ENCODE results near the gene TMC3.

TMC3 gene

GRCh38 chr15:81341351-81341750 lies 32.7 kb downstream of the TMC3 start:
- H3K9me3 ChIP-seq (ENCODE audit: insufficient read depth, low read depth, low read length), result no peaks in the 10 kb centered on the region
- 97% methylated on average over 4 of the region's 4 CpGs for WGBS

DNA sequence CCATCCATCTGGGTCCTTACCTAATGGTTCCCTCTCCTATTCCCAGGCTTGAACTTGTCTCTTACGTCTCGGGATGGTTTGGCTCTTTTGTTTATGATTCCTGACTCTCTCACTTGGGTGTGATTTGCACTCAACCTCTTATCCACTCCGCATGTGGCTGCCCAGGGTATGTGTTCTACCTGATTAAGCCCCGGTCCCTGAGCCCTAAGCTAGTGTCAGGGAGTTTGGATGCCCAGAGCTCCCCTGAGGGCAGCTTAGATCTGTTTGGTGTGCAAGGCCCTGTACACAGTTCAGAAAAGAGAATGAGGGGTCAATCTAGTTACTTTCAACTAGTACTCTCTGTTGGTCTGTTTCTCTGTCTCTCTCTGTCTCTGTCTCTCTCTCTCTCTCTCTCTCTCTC lies 34.2 kb downstream of the TMC3 start:
- 79% methylated on average over 4 of the region's 4 CpGs for WGBS
- Histone ChIP-seq H3K27me3 (ENCODE audit: insufficient read depth, low read length) (no peaks in the 10 kb centered on the region), H3K9me3 (ENCODE audit: insufficient read depth, low read depth, low read length) (no peaks in the 10 kb centered on the region), H3K4me1 (ENCODE audit: insufficient read depth, low read length) (no peaks in the 10 kb centered on the region), H3K4me3 (ENCODE audit: low read length) (no peak overlapping the region), H3K9ac (ENCODE audit: low read depth, low read length) (no peak overlapping the region), H3K36me3 (ENCODE audit: insufficient read depth, low read length) (no peaks in the 10 kb centered on the region), H3K27ac (ENCODE audit: low read depth, low read length) (no peak overlapping the region)

More at GRCh38 chr15:81341351-81341750, 32.7 kb downstream of the TMC3 start:
- no peaks in the 10 kb centered on the region for H3K4me1 ChIP-seq (ENCODE audit: insufficient read depth, low read length)
- H3K27ac ChIP-seq (ENCODE audit: low read depth, low read length), result no peak overlapping the region
- H3K36me3 ChIP-seq (ENCODE audit: insufficient read depth, low read length), result no peaks in the 10 kb centered on the region
- no peak overlapping the region for H3K4me3 ChIP-seq (ENCODE audit: low read length)
- H3K27me3 ChIP-seq (ENCODE audit: insufficient read depth, low read length), result no peaks in the 10 kb centered on the region
- H3K9ac ChIP-seq (ENCODE audit: low read depth, low read length), result no peak overlapping the region

GRCh38 chr15:81339321-81339720 lies 34.7 kb downstream of the TMC3 start:
- 94% methylated on average over 5 of the region's 5 CpGs for WGBS
- Histone ChIP-seq H3K27ac (ENCODE audit: low read depth, low read length) (no peak overlapping the region), H3K27me3 (ENCODE audit: insufficient read depth, low read length) (no peaks in the 10 kb centered on the region), H3K4me1 (ENCODE audit: insufficient read depth, low read length) (no peaks in the 10 kb centered on the region), H3K4me3 (ENCODE audit: low read length) (no peak overlapping the region), H3K9me3 (ENCODE audit: insufficient read depth, low read depth, low read length) (no peaks in the 10 kb centered on the region), H3K9ac (ENCODE audit: low read depth, low read length) (no peak overlapping the region), H3K36me3 (ENCODE audit: insufficient read depth, low read length) (no peaks in the 10 kb centered on the region)

DNA sequence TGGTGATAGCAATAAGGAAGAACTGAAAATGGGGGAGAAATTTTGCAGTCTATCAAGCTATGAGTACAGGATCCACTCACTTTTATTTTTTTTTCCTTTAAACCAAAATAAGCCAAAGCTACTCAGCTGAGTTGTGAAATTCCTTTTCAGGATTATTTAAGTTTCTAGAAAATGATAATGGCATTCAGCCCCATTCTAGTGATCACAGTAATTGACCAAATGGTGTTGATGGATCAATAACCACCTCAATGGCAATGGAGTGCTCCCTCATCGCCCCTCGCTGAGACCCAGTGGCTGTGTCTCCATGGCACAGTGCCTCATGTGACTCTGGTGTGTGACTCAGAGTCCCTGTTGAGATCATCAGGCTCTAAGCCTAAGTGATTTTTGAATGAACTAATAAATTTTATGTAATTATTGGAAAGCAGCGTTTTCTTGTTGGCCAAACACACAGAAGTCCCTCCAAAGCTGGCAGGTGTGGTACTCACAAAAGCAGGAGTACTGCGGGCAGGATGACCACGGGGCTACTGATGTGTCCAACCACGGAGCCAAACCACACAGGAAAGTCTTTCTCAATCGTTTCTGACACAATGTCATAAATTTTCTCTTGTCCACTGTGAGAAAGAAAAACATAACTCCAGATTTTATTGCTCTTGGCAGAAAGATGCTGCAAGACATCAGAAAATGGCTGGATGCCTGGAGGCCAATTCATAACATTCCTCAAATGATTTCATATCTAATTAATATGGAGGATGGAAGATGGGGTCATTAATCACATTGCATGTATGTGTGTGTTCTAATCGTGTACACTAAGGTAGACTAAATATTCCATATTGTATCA lies 35.6 kb downstream of the TMC3 start:
- no peak overlapping the region for H3K4me3 ChIP-seq (ENCODE audit: low read length)
- WGBS, result 91% methylated on average over 8 of the region's 8 CpGs
- no peak overlapping the region for H3K9ac ChIP-seq (ENCODE audit: low read depth, low read length)
- no peak overlapping the region for H3K27ac ChIP-seq (ENCODE audit: low read depth, low read length)
- H3K9me3 ChIP-seq (ENCODE audit: insufficient read depth, low read depth, low read length), result no peaks in the 10 kb centered on the region
- no peaks in the 10 kb centered on the region for H3K4me1 ChIP-seq (ENCODE audit: insufficient read depth, low read length)
- no peaks in the 10 kb centered on the region for H3K27me3 ChIP-seq (ENCODE audit: insufficient read depth, low read length)
- H3K36me3 ChIP-seq (ENCODE audit: insufficient read depth, low read length), result no peaks in the 10 kb centered on the region

- Histone ChIP-seq H3K27ac (ENCODE audit: low read depth, low read length) (no peak overlapping the region), H3K36me3 (ENCODE audit: insufficient read depth, low read length) (no peaks in the 10 kb centered on the region), H3K4me3 (ENCODE audit: low read length) (no peak overlapping the region), H3K9me3 (ENCODE audit: insufficient read depth, low read depth, low read length) (no peaks in the 10 kb centered on the region), H3K27me3 (ENCODE audit: insufficient read depth, low read length) (no peaks in the 10 kb centered on the region), H3K4me1 (ENCODE audit: insufficient read depth, low read length) (no peaks in the 10 kb centered on the region), H3K9ac (ENCODE audit: low read depth, low read length) (no peak overlapping the region)
- WGBS, result 92% methylated on average over 9 of the region's 9 CpGs
Measured at GRCh38 chr15:81337713-81338157, 36.3 kb downstream of the TMC3 start.

DNA sequence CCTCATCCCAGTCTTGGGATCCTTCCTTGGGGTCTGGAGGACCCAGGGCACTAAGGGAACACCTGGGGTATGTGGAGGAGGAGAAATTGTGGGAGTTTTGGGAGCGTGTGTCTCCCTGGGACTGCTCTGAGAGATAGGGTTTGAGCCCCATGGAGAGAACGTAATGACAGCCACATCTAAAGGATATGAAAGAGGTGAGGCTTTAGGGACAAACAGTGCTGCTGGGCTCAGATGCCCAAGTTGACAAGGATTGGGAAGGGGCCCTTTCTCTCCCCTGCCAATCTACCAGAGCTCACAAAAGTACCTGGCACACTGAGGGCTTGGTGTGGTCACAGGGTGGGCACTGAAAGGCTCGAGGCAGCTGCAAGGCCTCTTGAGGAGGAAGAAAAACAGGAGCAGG lies 36.8 kb downstream of the TMC3 start:
- no peaks in the 10 kb centered on the region for H3K36me3 ChIP-seq (ENCODE audit: insufficient read depth, low read length)
- H3K27me3 ChIP-seq (ENCODE audit: insufficient read depth, low read length), result no peaks in the 10 kb centered on the region
- no peak overlapping the region for H3K4me3 ChIP-seq (ENCODE audit: low read length)
- no peaks in the 10 kb centered on the region for H3K4me1 ChIP-seq (ENCODE audit: insufficient read depth, low read length)
- H3K27ac ChIP-seq (ENCODE audit: low read depth, low read length), result no peak overlapping the region
- no peaks in the 10 kb centered on the region for H3K9me3 ChIP-seq (ENCODE audit: insufficient read depth, low read depth, low read length)
- WGBS, result 95% methylated on average over 3 of the region's 3 CpGs
- H3K9ac ChIP-seq (ENCODE audit: low read depth, low read length), result no peak overlapping the region

- WGBS, result 82% methylated on average over 4 of the region's 4 CpGs
Measured at GRCh38 chr15:81336568-81336967, 37.4 kb downstream of the TMC3 start.

DNA sequence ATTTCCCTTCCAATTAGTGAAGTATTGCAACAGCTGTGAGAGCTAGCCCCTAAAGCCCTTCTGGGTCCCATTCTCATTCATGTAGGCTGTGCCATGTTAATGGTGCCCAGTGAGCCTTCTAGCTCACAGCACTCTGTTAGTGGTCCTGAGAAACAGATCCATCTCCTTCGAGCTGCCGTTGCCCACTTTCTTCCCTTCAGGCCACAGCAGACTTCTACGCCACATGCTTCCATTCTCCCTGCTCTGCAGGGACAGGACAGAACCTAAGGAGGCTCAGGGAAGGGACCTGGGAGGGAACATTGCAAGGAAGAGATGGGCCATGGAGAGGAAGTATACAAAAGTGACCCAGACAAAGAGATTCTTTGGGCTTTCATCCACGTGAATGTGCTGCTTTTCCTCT lies 38.4 kb downstream of the TMC3 start:
- Histone ChIP-seq H3K4me1 (ENCODE audit: insufficient read depth, low read length) (no peaks in the 10 kb centered on the region), H3K4me3 (ENCODE audit: low read length) (no peak overlapping the region), H3K36me3 (ENCODE audit: insufficient read depth, low read length) (no peaks in the 10 kb centered on the region), H3K9me3 (ENCODE audit: insufficient read depth, low read depth, low read length) (no peaks in the 10 kb centered on the region), H3K27me3 (ENCODE audit: insufficient read depth, low read length) (no peaks in the 10 kb centered on the region), H3K9ac (ENCODE audit: low read depth, low read length) (no peak overlapping the region), H3K27ac (ENCODE audit: low read depth, low read length) (no peak overlapping the region)
- 82% methylated on average over 4 of the region's 4 CpGs for WGBS

More at GRCh38 chr15:81336568-81336967, 37.4 kb downstream of the TMC3 start:
- H3K27ac ChIP-seq (ENCODE audit: low read depth, low read length), result no peak overlapping the region
- H3K4me1 ChIP-seq (ENCODE audit: insufficient read depth, low read length), result no peaks in the 10 kb centered on the region
- no peak overlapping the region for H3K9ac ChIP-seq (ENCODE audit: low read depth, low read length)
- H3K27me3 ChIP-seq (ENCODE audit: insufficient read depth, low read length), result no peaks in the 10 kb centered on the region
- no peaks in the 10 kb centered on the region for H3K36me3 ChIP-seq (ENCODE audit: insufficient read depth, low read length)
- H3K4me3 ChIP-seq (ENCODE audit: low read length), result no peak overlapping the region
- H3K9me3 ChIP-seq (ENCODE audit: insufficient read depth, low read depth, low read length), result no peaks in the 10 kb centered on the region

- H3K27me3 ChIP-seq (ENCODE audit: insufficient read depth, low read length), result no peaks in the 10 kb centered on the region
- no peak overlapping the region for H3K4me3 ChIP-seq (ENCODE audit: low read length)
- 94% methylated on average over 10 of the region's 10 CpGs for WGBS
- no peak overlapping the region for H3K9ac ChIP-seq (ENCODE audit: low read depth, low read length)
- H3K9me3 ChIP-seq (ENCODE audit: insufficient read depth, low read depth, low read length), result no peaks in the 10 kb centered on the region
- H3K36me3 ChIP-seq (ENCODE audit: insufficient read depth, low read length), result no peaks in the 10 kb centered on the region
- no peaks in the 10 kb centered on the region for H3K4me1 ChIP-seq (ENCODE audit: insufficient read depth, low read length)
- H3K27ac ChIP-seq (ENCODE audit: low read depth, low read length), result no peak overlapping the region
Measured at GRCh38 chr15:81334768-81335435, 39.1 kb downstream of the TMC3 start.

- H3K27me3 ChIP-seq (ENCODE audit: insufficient read depth, low read length), result no peaks in the 10 kb centered on the region
- WGBS, result 94% methylated on average over 3 of the region's 3 CpGs
- H3K4me3 ChIP-seq (ENCODE audit: low read length), result no peak overlapping the region
- no peaks in the 10 kb centered on the region for H3K4me1 ChIP-seq (ENCODE audit: insufficient read depth, low read length)
- H3K27ac ChIP-seq (ENCODE audit: low read depth, low read length), result no peak overlapping the region
- no peaks in the 10 kb centered on the region for H3K36me3 ChIP-seq (ENCODE audit: insufficient read depth, low read length)
- H3K9me3 ChIP-seq (ENCODE audit: insufficient read depth, low read depth, low read length), result no peaks in the 10 kb centered on the region
- H3K9ac ChIP-seq (ENCODE audit: low read depth, low read length), result no peak overlapping the region
Measured at GRCh38 chr15:81333363-81333762, 40.6 kb downstream of the TMC3 start.

DNA sequence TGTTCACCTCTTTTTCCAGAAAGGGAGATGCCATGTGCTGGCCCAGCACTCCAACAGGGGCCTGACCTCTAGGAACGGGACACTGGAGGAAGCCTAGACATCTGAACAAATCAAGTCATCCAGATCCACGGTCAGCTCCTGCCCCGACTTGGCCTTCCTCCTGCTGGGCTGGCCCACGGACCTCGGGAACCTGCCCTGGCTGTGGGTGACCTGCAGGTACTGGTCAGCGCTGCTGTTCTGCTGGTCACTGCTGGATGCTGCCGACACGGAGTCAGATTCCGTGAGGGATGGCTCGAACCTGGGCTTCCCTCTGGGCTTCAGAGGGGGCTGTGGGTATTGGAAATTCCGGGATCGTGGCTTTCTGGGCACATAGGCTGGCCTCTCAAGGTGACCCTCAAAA lies 41.7 kb downstream of the TMC3 start:
- WGBS, result 95% methylated on average over 12 of the region's 12 CpGs
- no peaks in the 10 kb centered on the region for H3K36me3 ChIP-seq (ENCODE audit: insufficient read depth, low read length)
- H3K9me3 ChIP-seq (ENCODE audit: insufficient read depth, low read depth, low read length), result no peaks in the 10 kb centered on the region
- H3K9ac ChIP-seq (ENCODE audit: low read depth, low read length), result no peak overlapping the region
- H3K4me3 ChIP-seq (ENCODE audit: low read length), result no peak overlapping the region
- no peaks in the 10 kb centered on the region for H3K27me3 ChIP-seq (ENCODE audit: insufficient read depth, low read length)
- H3K27ac ChIP-seq (ENCODE audit: low read depth, low read length), result no peak overlapping the region
- no peaks in the 10 kb centered on the region for H3K4me1 ChIP-seq (ENCODE audit: insufficient read depth, low read length)

All from HUES64 (cell line).